GM21367 (cell line): Measurements from ENCODE around the gene MID1.

Experiments
- ATAC-seq: cut with Tn5 transposase; IDR thresholded peaks from one replicate; pipeline ENCODE4 v1.9.1; 2021; ENCODE audit not compliant: unreplicated experiment

The MID1 gene

DNA sequence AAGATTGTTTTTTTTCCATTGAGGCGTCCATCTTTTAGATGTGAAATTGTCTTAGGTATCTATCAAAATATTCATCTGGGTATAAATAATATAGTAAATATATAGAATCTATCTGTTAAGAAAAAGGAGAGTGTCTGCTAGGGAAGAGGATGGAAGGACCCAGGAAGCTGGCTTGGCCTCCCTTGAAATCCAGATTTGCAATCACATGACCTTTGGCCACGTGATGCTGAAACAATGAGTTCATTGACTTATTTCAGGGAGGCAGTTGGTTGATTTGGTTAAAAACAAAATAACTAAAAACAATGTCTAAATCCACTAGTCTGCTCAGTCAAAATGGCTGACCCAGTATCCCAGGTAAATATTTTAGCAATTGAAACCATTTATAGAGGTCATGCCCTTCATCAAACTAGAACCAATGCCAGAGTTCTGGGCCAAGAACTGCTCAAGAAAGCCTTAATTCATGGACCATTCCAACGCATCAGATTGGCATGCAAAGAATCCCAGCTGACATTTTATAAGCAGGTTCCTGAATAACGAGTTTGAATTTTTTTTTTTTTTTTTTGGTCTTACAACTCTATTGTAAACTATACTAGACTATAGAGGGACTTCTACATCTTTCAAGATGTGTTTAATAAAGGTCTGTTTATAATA, 172.7 kb downstream of the MID1 start:
- no peak for ATAC-seq

DNA sequence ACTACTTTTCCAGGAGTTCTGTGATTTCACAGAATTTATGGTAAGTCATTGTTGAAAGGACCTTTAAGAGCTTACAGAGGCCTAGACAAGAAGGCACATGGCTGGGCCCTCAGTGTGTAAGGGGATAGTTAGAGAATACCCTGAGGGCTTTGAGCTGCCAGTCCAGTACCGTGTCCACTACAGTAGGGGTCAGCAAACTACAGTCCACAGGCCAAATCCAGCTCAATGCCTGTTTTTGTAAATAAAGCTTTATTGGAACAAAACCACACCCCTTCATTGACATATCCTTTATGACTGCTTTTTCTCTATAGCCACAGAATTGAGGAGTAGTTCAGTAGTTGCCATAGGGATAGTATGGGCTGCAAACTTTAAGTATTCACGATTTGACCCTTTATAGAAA, 176.2 kb downstream of the MID1 start:
- no peak for ATAC-seq

DNA sequence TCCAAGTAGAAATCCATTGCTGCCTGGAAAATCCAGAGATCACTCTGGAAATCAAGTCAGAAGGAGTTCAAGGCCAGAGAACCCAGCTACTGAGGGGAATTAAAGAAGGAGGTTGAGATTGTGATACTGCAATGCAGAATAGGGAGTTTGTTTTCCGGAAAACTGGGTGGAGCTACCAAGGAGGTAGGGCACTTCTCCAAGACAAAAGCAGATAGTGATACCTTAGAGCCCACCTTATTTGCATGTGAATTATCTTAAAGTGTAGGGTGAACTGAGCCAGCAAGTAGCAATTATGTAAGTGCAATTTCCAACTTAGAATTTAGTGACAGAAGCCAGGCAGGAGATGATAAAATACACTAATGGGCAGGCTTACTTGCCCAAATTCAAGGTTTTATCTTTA, 178.9 kb downstream of the MID1 start:
- no peak for ATAC-seq

DNA sequence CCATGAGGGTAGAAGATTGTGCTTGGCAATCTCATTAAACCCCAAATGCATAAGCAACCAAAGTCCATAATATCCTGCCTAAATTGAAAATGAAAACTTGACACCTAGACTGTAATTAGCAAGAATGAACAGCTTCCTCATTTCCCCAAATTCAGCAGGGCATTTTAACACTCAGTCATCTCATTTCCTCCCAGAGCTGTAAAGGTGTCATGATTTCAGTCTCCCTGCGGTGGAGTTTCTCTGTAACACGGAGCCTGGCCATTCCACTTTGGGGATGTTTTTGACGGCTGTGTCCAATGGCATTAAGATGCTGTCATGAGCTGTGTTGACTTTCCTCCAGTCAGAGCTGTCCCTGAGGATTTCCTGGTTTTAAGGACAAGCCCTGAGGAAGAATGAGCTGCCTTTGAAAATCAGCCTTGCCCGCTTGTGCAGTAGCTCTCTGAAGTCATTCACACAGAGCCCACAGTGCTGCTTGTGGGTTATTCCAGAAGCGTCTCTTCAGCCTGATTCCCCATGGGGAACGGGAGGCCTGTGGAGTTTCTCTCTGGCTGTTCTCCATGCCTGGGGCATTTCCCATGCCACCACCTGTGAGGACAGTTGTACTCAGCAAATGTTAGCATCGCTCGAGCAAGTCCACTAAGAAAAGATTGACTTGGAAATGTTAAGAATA, 187.0 kb downstream of the MID1 start:
- no peak for ATAC-seq

DNA sequence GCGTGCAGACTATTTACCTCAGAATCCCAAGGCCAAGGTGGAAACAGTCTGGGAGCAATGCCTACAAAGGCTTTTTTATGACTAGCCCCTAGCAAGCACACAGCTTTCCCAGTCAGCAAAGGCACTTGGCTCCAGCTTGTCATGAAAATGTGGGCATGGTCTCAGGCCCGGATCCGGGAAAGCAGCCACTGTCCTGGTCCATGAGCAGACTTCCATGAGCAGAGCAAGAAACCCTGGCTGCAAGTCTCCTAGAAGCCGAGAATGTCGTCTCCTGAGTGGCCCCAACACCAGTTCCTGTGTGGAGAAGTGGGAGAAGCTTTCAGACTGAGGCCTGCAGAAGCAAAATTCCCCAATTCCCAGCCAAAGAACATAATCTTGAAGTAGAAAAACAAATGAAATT, 190.5 kb downstream of the MID1 start:
- ATAC-seq, result no peak

DNA sequence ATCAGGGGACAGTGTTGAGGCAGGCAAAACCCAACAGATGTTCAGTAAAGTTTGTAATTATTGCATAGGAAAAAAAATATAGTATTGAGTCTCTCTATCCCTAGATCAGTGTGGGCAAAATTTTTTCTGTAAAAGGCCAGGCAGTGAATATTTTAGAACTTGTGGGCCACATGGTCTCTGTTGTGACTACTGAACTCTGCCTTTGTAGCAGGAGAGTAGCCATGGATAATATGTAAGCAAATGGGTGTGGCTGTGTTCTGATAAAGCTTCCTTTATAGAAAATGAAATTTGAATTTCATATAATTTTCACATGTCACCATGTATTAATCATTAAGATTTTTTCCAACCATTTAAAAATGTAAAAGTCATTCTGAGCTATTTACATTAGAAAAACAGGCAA, 193.1 kb downstream of the MID1 start:
- no peak for ATAC-seq

DNA sequence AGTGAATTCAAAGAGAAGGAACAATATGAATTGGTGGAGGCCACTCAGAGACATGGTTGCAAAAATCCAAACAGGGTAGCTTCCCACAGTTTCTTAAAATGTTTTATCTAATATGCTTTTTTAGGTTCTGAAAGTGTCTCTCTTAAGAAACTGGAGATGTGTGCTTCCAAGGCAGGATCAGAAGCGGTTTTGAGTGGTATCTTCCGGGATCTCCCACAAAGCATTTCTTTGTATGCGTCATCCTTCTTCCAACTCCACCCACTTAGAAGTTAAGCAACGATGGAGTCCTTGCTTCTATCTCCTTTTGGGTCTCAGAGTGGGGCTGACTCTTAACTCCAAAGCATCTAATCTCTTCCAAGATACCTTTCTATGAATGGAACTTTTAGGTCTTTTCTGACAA, 196.7 kb downstream of the MID1 start:
- no peak for ATAC-seq

DNA sequence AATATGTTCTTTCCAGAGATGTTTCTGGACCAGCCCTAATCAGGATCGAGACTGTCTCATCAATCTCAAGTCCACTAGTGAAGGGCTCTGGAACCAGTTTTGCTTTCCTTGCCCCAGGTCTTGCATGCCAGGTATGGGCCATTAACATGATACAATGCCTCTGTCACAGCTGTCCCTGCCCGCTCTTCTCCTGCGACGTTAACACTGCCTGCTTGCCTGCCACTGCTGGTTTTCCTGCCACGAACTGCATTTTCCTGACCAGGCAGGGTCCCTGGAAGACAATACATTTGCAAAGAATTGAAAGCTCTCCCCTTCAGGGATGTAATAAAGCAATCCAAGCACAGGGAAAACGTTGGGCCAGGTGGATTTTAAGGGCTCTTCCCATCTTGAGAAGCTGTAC, 200.3 kb downstream of the MID1 start:
- ATAC-seq, result no peak

DNA sequence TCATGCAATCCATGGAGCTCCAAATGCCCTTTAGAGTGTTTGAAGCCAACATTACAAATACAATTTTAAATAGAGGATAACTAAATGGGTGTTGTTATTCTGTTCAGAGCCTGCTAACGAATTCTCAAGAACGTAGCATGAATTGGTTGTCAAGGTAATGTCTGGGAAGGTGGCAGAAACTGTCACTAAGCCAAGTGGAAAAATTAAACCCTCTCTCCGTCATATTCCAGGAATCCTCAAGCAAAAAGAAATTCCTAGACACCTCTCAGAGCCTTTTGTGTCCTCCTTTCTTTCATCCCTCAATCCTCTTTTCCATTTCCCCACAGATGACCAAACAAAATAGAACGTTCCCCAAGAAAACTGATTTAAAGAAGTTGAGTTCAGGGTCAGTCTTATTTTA, 204.0 kb downstream of the MID1 start:
- ATAC-seq, result no peak

DNA sequence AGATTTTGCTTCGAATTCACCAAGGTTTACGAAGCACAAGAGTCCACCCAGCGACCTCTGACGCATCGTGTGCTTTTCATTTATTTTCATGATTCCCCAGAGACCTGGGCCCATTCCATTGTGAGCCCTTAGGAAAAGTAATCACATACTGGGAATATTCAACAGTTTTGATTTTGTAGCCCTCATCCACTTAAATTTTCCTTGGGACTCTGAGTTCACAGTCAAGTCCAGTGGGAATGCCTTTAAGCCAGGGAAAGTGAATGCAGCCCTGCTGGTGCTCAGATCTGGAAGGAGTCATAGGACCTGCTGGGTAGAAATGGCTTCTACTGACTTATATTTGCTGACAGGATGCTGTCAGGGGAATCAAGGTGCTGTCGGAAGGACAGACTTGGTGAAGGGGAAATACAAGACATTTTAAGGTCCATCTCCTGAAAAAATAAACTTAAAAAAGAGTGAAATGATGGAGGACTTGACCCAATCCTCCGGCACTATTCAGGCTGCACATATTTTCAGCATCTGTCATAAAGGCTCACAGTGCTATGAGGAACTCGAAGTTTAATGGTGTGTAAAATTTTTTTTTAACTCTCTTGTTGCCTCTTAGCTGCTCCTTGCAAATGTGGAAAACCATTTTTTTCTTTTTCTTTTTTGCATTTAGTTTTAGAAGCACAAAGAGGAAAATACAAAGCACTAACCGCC, 204.9 kb downstream of the MID1 start:
- no peak for ATAC-seq

DNA sequence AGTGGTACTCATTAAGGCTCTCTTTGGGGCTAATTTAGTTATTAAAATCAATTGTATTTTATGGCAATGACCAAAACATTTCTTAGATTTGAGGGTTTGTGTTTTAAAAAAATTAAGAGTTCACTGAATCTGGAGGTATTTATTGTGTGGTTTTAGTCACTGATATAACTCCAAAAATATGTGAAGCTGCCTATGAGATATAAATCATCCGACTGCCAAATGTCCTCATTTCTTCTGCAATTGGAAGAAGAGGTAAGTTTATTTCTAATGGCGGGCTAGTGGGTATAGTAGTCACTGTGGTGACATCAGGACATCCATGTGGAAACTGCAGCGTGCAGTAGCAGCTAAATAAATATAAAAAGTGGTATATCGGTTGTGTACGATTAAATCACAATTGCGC, 205.5 kb downstream of the MID1 start:
- ATAC-seq, result no peak

DNA sequence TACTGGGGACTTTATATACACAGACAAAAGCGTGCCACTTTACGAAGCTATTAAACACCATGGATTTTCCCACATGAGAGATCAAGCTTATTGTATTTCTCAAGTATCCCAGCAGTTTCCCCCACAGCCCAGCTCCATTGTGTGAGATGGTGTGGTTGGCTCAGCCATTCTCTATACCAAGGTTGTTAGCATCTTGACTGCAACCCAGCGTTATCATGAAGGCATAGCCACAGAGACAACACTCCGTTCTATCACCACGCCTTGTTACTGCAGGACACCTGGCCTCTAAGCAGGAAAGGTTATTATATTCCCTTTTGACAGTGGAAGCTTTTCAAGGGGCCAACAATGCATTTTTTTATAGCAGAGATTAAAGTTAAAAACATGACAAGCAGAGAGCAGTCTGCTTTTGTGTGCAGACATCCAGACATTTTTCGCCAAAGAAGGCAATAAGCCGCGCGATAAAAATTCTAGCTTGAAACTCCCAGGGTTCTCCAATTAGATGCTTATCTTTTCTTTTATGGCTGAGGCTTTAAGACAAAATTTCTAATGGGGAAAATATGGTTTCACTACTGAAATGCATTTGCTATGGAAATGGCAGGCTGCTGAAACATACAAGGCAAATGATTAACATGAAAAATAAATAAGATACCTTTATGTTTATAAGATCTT, 206.1 kb downstream of the MID1 start:
- ATAC-seq, result no peak

DNA sequence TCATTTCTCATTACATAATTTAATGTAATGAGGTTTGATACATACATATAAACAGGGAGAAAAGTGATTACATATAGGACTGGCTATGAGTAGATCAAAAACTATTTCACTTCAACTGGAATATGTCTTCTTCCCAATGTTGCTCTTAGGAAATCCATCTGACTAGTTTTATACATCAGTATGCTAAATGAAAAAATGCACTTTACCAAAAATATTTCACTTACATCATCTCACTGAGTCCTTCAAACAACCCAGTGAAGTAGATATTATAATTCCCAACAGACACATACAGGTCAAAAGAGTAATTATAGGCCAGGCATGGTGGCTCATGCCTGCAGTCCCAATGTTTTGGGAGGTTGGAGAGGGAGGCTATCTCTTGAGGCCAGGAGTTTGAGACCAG, 215.9 kb downstream of the MID1 start:
- ATAC-seq, result no peak

DNA sequence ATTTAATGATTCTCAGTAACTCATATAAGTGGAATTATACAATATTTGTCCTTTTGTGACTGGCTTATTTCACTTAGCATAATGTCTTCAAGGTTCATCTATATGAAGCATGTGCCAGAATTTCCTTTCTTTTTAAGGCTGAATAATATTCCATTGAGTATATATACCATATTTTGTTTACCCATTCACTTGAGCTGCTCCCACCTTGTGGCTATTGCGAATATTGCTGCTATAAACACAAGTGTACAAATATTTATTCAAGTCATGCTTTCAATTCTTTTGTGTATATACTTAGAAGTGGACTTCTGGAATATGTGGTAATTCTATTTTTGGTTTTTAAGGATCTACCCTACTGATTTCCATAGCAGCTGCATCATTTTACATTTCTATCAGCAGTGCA, 219.1 kb downstream of the MID1 start:
- ATAC-seq, result no peak

DNA sequence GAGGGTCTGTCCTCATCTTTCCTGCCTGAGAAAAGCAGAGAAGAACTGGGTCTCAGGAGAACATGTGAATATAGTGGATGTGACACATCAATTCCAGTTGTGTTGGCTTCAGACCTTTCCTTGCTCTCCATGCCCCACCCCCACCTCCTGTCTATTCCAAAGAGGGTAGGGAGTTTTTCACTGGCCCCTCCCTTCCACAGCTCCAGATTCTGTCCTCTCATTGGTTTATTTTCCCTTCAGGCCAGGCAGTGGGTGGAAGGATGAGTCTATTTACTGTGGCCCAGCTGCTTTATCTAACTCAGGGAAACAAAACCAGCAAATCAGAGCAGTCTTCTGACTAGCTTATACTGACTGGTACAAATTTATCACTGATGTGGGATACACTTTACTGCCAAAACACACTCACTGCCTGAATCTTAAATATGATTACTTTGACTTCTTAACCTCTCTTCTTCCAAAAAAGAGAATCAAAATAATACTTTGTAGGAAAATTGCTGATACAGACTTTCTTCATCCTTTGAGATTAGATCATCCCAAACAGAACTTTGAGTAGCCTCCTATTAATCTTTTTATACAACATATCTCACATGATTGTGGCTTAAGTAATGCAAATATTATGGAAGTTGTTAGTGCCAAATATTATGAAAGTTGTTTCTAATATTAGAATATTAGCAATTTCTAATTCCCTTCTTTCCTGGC, 221.2 kb downstream of the MID1 start:
- no peak for ATAC-seq

DNA sequence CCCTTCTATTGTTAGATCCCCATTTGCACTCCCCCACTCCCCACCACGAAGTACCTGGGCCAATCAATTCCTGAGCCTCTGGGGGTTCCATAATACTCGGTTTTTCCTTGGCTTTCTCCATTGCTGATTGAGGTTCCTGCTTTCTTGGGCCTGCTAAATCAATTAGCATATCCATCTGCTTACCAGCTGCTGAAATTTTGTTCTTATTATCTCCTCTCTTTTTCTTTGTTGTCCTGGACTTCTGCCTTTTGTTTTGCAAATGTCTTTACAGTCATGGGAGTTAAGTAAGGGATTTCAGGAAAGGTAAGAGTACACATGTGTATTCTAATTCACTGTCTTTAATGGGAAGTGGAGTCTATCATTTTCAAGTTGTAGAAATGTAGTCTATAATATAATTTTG, 222.2 kb downstream of the MID1 start:
- ATAC-seq, result no peak

DNA sequence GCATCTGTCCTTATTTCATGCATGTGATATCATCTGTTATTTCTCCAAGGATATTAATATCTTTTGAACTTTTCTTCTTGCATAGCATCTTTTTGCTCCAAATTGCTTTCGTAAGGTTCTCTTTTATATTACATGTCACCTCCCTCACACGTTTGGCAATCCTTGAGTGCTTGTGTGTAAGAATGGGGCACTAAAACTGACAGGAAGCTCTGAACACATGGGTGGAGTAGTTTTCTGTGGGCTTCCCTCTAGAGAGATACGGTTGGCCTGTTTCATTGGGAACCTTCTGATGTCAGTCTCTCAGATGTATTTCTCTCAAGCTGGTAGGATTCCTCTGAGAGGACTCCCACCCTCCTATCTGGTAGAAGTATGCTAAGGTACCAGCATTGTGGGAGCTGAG, 223.0 kb downstream of the MID1 start:
- no peak for ATAC-seq

DNA sequence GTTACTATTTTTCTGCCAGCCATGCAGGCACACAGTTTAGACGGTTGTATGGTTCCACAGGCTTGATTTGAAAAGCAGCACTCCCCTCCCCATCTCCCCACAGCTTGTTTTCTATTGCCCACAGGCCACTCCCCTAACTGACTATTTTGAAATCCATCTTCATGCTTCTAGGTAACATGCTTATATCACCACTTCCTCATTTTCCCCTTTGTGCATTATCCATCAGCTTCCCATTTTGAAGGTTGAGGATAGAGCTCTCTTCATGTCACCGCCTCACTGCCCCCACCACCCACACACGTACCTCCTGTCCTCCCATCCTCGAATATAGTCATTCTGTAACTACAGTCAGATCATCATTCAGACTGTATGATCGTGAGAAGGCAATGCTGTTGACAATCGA, 224.7 kb downstream of the MID1 start:
- no peak for ATAC-seq
